ENCODE data around the gene VPS37C.

- TF ChIP-seq, protein P1, sequence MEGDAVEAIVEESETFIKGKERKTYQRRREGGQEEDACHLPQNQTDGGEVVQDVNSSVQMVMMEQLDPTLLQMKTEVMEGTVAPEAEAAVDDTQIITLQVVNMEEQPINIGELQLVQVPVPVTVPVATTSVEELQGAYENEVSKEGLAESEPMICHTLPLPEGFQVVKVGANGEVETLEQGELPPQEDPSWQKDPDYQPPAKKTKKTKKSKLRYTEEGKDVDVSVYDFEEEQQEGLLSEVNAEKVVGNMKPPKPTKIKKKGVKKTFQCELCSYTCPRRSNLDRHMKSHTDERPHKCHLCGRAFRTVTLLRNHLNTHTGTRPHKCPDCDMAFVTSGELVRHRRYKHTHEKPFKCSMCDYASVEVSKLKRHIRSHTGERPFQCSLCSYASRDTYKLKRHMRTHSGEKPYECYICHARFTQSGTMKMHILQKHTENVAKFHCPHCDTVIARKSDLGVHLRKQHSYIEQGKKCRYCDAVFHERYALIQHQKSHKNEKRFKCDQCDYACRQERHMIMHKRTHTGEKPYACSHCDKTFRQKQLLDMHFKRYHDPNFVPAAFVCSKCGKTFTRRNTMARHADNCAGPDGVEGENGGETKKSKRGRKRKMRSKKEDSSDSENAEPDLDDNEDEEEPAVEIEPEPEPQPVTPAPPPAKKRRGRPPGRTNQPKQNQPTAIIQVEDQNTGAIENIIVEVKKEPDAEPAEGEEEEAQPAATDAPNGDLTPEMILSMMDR (IDR thresholded peaks at IDR 0.05; ENCODE audit: low read depth, low read length) = no peak
- no peak for TF ChIP-seq EZH2phosphoT487 (IDR thresholded peaks at IDR 0.05; ENCODE audit: low read depth)
Measured at GRCh38 chr11:61116426-61117167, 44.6 kb downstream of the VPS37C start.

Data from OCI-LY3 (cell line).